HG03045 (cell line): ENCODE measurements around the gene LRRTM3.

ENCODE experiments used
- ATAC-seq: cut with Tn5 transposase; IDR thresholded peaks from one replicate; pipeline ENCODE4 v1.9.1; 2021; ENCODE audit warnings: mild to moderate bottlenecking, moderate library complexity; ENCODE audit not compliant: unreplicated experiment

The LRRTM3 gene

GRCh38 chr10:66931949-66932343 lies 6.1 kb downstream of the LRRTM3 start:
- no peak for ATAC-seq

GRCh38 chr10:66934711-66935110 lies 8.9 kb downstream of the LRRTM3 start:
- no peak for ATAC-seq

GRCh38 chr10:66940965-66941364 lies 15.1 kb downstream of the LRRTM3 start:
- no peak for ATAC-seq

GRCh38 chr10:66941491-66941890 lies 15.7 kb downstream of the LRRTM3 start:
- ATAC-seq: no peak

- ATAC-seq: no peak
These were observed 16.6 kb downstream of the LRRTM3 start for GRCh38 chr10:66942407-66942806.

GRCh38 chr10:66943590-66943989 lies 17.8 kb downstream of the LRRTM3 start:
- ATAC-seq: no peak

GRCh38 chr10:66951896-66952295 lies 26.1 kb downstream of the LRRTM3 start:
- ATAC-seq: no peak

GRCh38 chr10:66958466-66958865 lies 32.6 kb downstream of the LRRTM3 start:
- ATAC-seq: no peak

- no peak for ATAC-seq
These were observed 39.1 kb downstream of the LRRTM3 start for GRCh38 chr10:66964946-66965345.

- ATAC-seq: no peak
These were observed 54.5 kb downstream of the LRRTM3 start for GRCh38 chr10:66980246-66980815.

- no peak for ATAC-seq
These were observed 55.7 kb downstream of the LRRTM3 start for GRCh38 chr10:66981361-66982052.

GRCh38 chr10:66982053-66982420 lies 56.2 kb downstream of the LRRTM3 start:
- no peak for ATAC-seq

GRCh38 chr10:66982792-66983474 lies 57.1 kb downstream of the LRRTM3 start:
- ATAC-seq: no peak

GRCh38 chr10:66983475-66983818 lies 57.6 kb downstream of the LRRTM3 start:
- ATAC-seq: no peak

GRCh38 chr10:66990143-66990830 lies 64.5 kb downstream of the LRRTM3 start:
- ATAC-seq: no peak

GRCh38 chr10:66996996-66997395 lies 71.2 kb downstream of the LRRTM3 start:
- no peak for ATAC-seq

GRCh38 chr10:66999762-67000545 lies 74.1 kb downstream of the LRRTM3 start:
- ATAC-seq: no peak

- no peak for ATAC-seq
These were observed 78.9 kb downstream of the LRRTM3 start for GRCh38 chr10:67004690-67005089.

- no peak for ATAC-seq
These were observed 80.1 kb downstream of the LRRTM3 start for GRCh38 chr10:67005981-67006380.

GRCh38 chr10:67011480-67011879 lies 85.6 kb downstream of the LRRTM3 start:
- ATAC-seq: no peak

- no peak for ATAC-seq
These were observed 86.1 kb downstream of the LRRTM3 start for GRCh38 chr10:67011981-67012380.
